ENCODE results near the gene PSMD2. TPM values are rescaled to one million over a fixed set of nuclear protein-coding genes. Genes with fewer than 3 reads are reported as not detected.

Gene PSMD2
- total RNA-seq, 1 experiment from 2014 or later = 1,305 TPM

- no peak for DNase-seq
- Histone ChIP-seq H3K27me3 (peaks cover 11% of the 10 kb centered on the region; the same call in 1 of the 2 replicates), H3K9me3 (no peaks in the 10 kb centered on the region), H3K36me3 (no peaks in the 10 kb centered on the region), H3K4me3 (no peak overlapping the region)
Observed at GRCh38 chr3:184272269-184272668, 26.8 kb upstream of the PSMD2 start.

- Histone ChIP-seq H3K27me3 (peaks cover 5% of the 10 kb centered on the region; the same call in 1 of the 2 replicates), H3K4me3 (no peak overlapping the region)
- DNase-seq = no peak
Observed at GRCh38 chr3:184275381-184275701, 23.7 kb upstream of the PSMD2 start.

GRCh38 chr3:184275961-184276910 is 22.8 kb upstream of the PSMD2 start, which contains the start of gene ECE2:
ECE2 (plus strand) TSS chr3:184276022; CDS start chr3:184276154, 132 bp downstream.
- DNase-seq = peak; percentile 43
- H3K4me3 ChIP-seq = no peak within 1 kb of the TSS
- no peaks in the 10 kb centered on the region for H3K9me3 ChIP-seq
- no peaks in the 10 kb centered on the region for H3K36me3 ChIP-seq
- H3K27me3 ChIP-seq = peaks cover 5% of the 10 kb centered on the region; the same call in 1 of the 2 replicates

More at GRCh38 chr3:184275381-184275701, 23.7 kb upstream of the PSMD2 start:
- Histone ChIP-seq H3K36me3 (no peaks in the 10 kb centered on the region), H3K9me3 (no peaks in the 10 kb centered on the region)

- Histone ChIP-seq H3K27me3 (peaks cover 5% of the 10 kb centered on the region; the same call in 1 of the 2 replicates), H3K36me3 (no peaks in the 10 kb centered on the region), H3K9me3 (no peaks in the 10 kb centered on the region), H3K4me3 (no peak overlapping the region)
- DNase-seq = no peak
Observed at GRCh38 chr3:184277366-184277765, 21.7 kb upstream of the PSMD2 start.

GRCh38 chr3:184282941-184283340 is 16.1 kb upstream of the PSMD2 start:
- H3K27me3 ChIP-seq = no peaks in the 10 kb centered on the region
- H3K4me3 ChIP-seq = no peak overlapping the region
- DNase-seq = no peak
- no peaks in the 10 kb centered on the region for H3K36me3 ChIP-seq
- no peaks in the 10 kb centered on the region for H3K9me3 ChIP-seq

GRCh38 chr3:184283681-184284080 is 15.4 kb upstream of the PSMD2 start:
- no peaks in the 10 kb centered on the region for H3K9me3 ChIP-seq
- H3K36me3 ChIP-seq = no peaks in the 10 kb centered on the region
- no peak for DNase-seq
- no peak overlapping the region for H3K4me3 ChIP-seq
- H3K27me3 ChIP-seq = peaks cover 4% of the 10 kb centered on the region; the same call in 1 of the 2 replicates

- peak; percentile 71 for DNase-seq
- Histone ChIP-seq H3K4me3 (no peak overlapping the region), H3K36me3 (no peaks in the 10 kb centered on the region), H3K27me3 (peaks cover 4% of the 10 kb centered on the region; the same call in 1 of the 2 replicates), H3K9me3 (no peaks in the 10 kb centered on the region)
Observed at GRCh38 chr3:184284696-184285095, 14.3 kb upstream of the PSMD2 start.

- H3K27me3 ChIP-seq = peaks cover 4% of the 10 kb centered on the region; the same call in 1 of the 2 replicates
- H3K9me3 ChIP-seq = no peaks in the 10 kb centered on the region
- DNase-seq = peak; percentile 64
Observed at GRCh38 chr3:184289426-184289938, 9.6 kb upstream of the PSMD2 start.

GRCh38 chr3:184290331-184290730 is 8.7 kb upstream of the PSMD2 start:
- DNase-seq = no peak
- H3K27me3 ChIP-seq = peaks cover 4% of the 10 kb centered on the region; the same call in 1 of the 2 replicates

More at GRCh38 chr3:184289426-184289938, 9.6 kb upstream of the PSMD2 start:
- H3K36me3 ChIP-seq = no peaks in the 10 kb centered on the region
- no peak overlapping the region for H3K4me3 ChIP-seq

GRCh38 chr3:184291044-184291737 is 7.8 kb upstream of the PSMD2 start:
- Histone ChIP-seq H3K9me3 (no peaks in the 10 kb centered on the region), H3K4me3 (no peak overlapping the region), H3K36me3 (no peaks in the 10 kb centered on the region), H3K27me3 (peaks cover 4% of the 10 kb centered on the region; the same call in 1 of the 2 replicates)
- no peak for DNase-seq

More at GRCh38 chr3:184290331-184290730, 8.7 kb upstream of the PSMD2 start:
- Histone ChIP-seq H3K9me3 (no peaks in the 10 kb centered on the region), H3K36me3 (no peaks in the 10 kb centered on the region), H3K4me3 (no peak overlapping the region)

GRCh38 chr3:184291738-184292445 is 7.1 kb upstream of the PSMD2 start:
- no peaks in the 10 kb centered on the region for H3K9me3 ChIP-seq
- no peaks in the 10 kb centered on the region for H3K36me3 ChIP-seq
- H3K27me3 ChIP-seq = peaks cover 4% of the 10 kb centered on the region; the same call in 1 of the 2 replicates
- DNase-seq = no peak
- H3K4me3 ChIP-seq = no peak overlapping the region

GRCh38 chr3:184295771-184296170 is 3.3 kb upstream of the PSMD2 start:
- Histone ChIP-seq H3K36me3 (peaks cover 16% of the 10 kb centered on the region), H3K9me3 (no peaks in the 10 kb centered on the region), H3K27me3 (no peaks in the 10 kb centered on the region), H3K4me3 (no peak overlapping the region)
- DNase-seq = no peak

GRCh38 chr3:184296616-184297015 is 2.4 kb upstream of the PSMD2 start:
- peaks cover 25% of the 10 kb centered on the region for H3K36me3 ChIP-seq
- no peaks in the 10 kb centered on the region for H3K27me3 ChIP-seq
- no peak overlapping the region for H3K4me3 ChIP-seq
- H3K9me3 ChIP-seq = no peaks in the 10 kb centered on the region
- no peak for DNase-seq

- peaks cover 56% of the 10 kb centered on the region for H3K36me3 ChIP-seq
- no peaks in the 10 kb centered on the region for H3K9me3 ChIP-seq
- DNase-seq = no peak
- no peaks in the 10 kb centered on the region for H3K27me3 ChIP-seq
- peak overlapping the region; percentile 86 for H3K4me3 ChIP-seq
Observed at GRCh38 chr3:184299488-184300377, 692 bp downstream of the PSMD2 start.

- Histone ChIP-seq H3K4me3 (peak overlapping the region; percentile 86), H3K36me3 (peaks cover 62% of the 10 kb centered on the region), H3K9me3 (no peaks in the 10 kb centered on the region), H3K27me3 (no peaks in the 10 kb centered on the region)
- peak; percentile 23 for DNase-seq
Observed at GRCh38 chr3:184300378-184300720, 1.3 kb downstream of the PSMD2 start.

GRCh38 chr3:184305577-184305976 is 6.5 kb downstream of the PSMD2 start:
- no peak overlapping the region for H3K4me3 ChIP-seq
- no peaks in the 10 kb centered on the region for H3K27me3 ChIP-seq
- H3K9me3 ChIP-seq = no peaks in the 10 kb centered on the region
- H3K36me3 ChIP-seq = peaks cover 93% of the 10 kb centered on the region
- no peak for DNase-seq
